IPS-18c (cell line): ENCODE results near the gene MARVELD1.
A peak's percentile ranks its signal among the peaks of the same experiment; 100 is the strongest.

Source experiments
- H3K4me3 ChIP-seq: 2 replicates; pipeline ENCODE4 v1.7.0; 2013; ENCODE audit warnings: low read depth, mild to moderate bottlenecking, low read length, moderate library complexity; ENCODE audit not compliant: insufficient read depth
- H3K9me3 ChIP-seq: one replicate; pipeline ENCODE4 v1.6.1; 2013; ENCODE audit warnings: mild to moderate bottlenecking, low read length, moderate library complexity; ENCODE audit not compliant: control insufficient read depth, insufficient read depth

Gene MARVELD1

GRCh38 chr10:97736403-97736901 is 22.9 kb downstream of the MARVELD1 start:
- Histone ChIP-seq H3K4me3 (no peak overlapping the region; the same call in 1 of the 2 replicates), H3K9me3 (peaks cover 6% of the 10 kb centered on the region)

- H3K4me3 ChIP-seq: peak within 1 kb of the TSS; percentile 83
- peaks cover 6% of the 10 kb centered on the region for H3K9me3 ChIP-seq
These were observed 23.6 kb downstream of the MARVELD1 start, which contains the start of gene ZFYVE27 for GRCh38 chr10:97736902-97737769. ZFYVE27 (plus strand) TSS chr10:97737128; CDS start chr10:97738478, 1,350 bp downstream.

GRCh38 chr10:97737770-97738265 is 24.3 kb downstream of the MARVELD1 start:
- peaks cover 6% of the 10 kb centered on the region for H3K9me3 ChIP-seq
- peak overlapping the region; percentile 83 for H3K4me3 ChIP-seq

GRCh38 chr10:97738616-97739015 is 25.1 kb downstream of the MARVELD1 start:
- H3K4me3 ChIP-seq: no peak overlapping the region

GRCh38 chr10:97740613-97741012 is 27.1 kb downstream of the MARVELD1 start:
- Histone ChIP-seq H3K4me3 (no peak overlapping the region), H3K9me3 (peaks cover 6% of the 10 kb centered on the region)

More at GRCh38 chr10:97738616-97739015, 25.1 kb downstream of the MARVELD1 start:
- H3K9me3 ChIP-seq: peaks cover 6% of the 10 kb centered on the region

GRCh38 chr10:97743169-97743943 is 29.8 kb downstream of the MARVELD1 start:
- H3K9me3 ChIP-seq: no peaks in the 10 kb centered on the region
- no peak overlapping the region for H3K4me3 ChIP-seq

- Histone ChIP-seq H3K9me3 (no peaks in the 10 kb centered on the region), H3K4me3 (no peak overlapping the region)
These were observed 31.0 kb downstream of the MARVELD1 start for GRCh38 chr10:97744405-97745035.

- Histone ChIP-seq H3K9me3 (no peaks in the 10 kb centered on the region), H3K4me3 (no peak overlapping the region)
These were observed 34.0 kb downstream of the MARVELD1 start for GRCh38 chr10:97747573-97747972.

- Histone ChIP-seq H3K4me3 (no peak overlapping the region), H3K9me3 (no peaks in the 10 kb centered on the region)
These were observed 34.6 kb downstream of the MARVELD1 start for GRCh38 chr10:97748116-97748515.

- no peak overlapping the region for H3K4me3 ChIP-seq
- H3K9me3 ChIP-seq: peaks cover 2% of the 10 kb centered on the region
These were observed 39.4 kb downstream of the MARVELD1 start for GRCh38 chr10:97752956-97753355.

- Histone ChIP-seq H3K9me3 (peaks cover 2% of the 10 kb centered on the region), H3K4me3 (no peak overlapping the region)
These were observed 41.2 kb downstream of the MARVELD1 start for GRCh38 chr10:97754726-97755125.

- H3K9me3 ChIP-seq: peaks cover 2% of the 10 kb centered on the region
These were observed 42.2 kb downstream of the MARVELD1 start for GRCh38 chr10:97755718-97756117.

GRCh38 chr10:97757471-97757870 is 43.9 kb downstream of the MARVELD1 start:
- no peak overlapping the region for H3K4me3 ChIP-seq

More at GRCh38 chr10:97755718-97756117, 42.2 kb downstream of the MARVELD1 start:
- no peak overlapping the region for H3K4me3 ChIP-seq

GRCh38 chr10:97759158-97759887 is 45.8 kb downstream of the MARVELD1 start:
- H3K4me3 ChIP-seq: no peak overlapping the region
- no peaks in the 10 kb centered on the region for H3K9me3 ChIP-seq

More at GRCh38 chr10:97757471-97757870, 43.9 kb downstream of the MARVELD1 start:
- peaks cover 2% of the 10 kb centered on the region for H3K9me3 ChIP-seq

GRCh38 chr10:97759946-97760345 is 46.4 kb downstream of the MARVELD1 start:
- H3K4me3 ChIP-seq: no peak overlapping the region

GRCh38 chr10:97760461-97761257 is 47.1 kb downstream of the MARVELD1 start:
- no peaks in the 10 kb centered on the region for H3K9me3 ChIP-seq
- H3K4me3 ChIP-seq: no peak overlapping the region

More at GRCh38 chr10:97759946-97760345, 46.4 kb downstream of the MARVELD1 start:
- no peaks in the 10 kb centered on the region for H3K9me3 ChIP-seq
